Uterus (tissue), 4 donors: ENCODE results near the gene STRN. TPM values are rescaled to one million over a fixed set of nuclear protein-coding genes. Genes with fewer than 3 reads are reported as not detected.
"Not testable (repeated sequence)": the region's sequence is repeated elsewhere in the genome, so short reads cannot be mapped to it uniquely, and the experiment has no call there.

Source experiments
- DNase-seq, 2 donors: peaks; one replicate each; pipeline ENCODE4 v3.0.0-alpha.2; 2019 to 2020
- H3K27ac ChIP-seq, 2 donors: fragments of 200-600 bp; sonication (generic); 1 replicate in 1 of 2; 2 replicates in 1 of 2; pipeline ENCODE4 v1.5.1; 2016 to 2018
- H3K27me3 ChIP-seq, 2 donors: fragments of 200-600 bp; sonication (generic); one replicate each; pipeline ENCODE4 v1.5.1; 2018 to 2019; ENCODE audit warnings: control low read depth in 1 of 2
- H3K36me3 ChIP-seq, 2 donors: fragments of 200-600 bp; sonication (generic); one replicate each; pipeline ENCODE4 v1.5.1; 2019; ENCODE audit warnings: control low read depth in 1 of 2
- H3K4me1 ChIP-seq, 2 donors: fragments of 200-600 bp; sonication (generic); one replicate each; pipeline ENCODE4 v1.5.1; 2018 to 2019; ENCODE audit warnings: control low read depth in 1 of 2
- H3K4me3 ChIP-seq, 2 donors: fragments of 200-600 bp; sonication (generic); 1 replicate in 1 of 2; 2 replicates in 1 of 2; pipeline ENCODE4 v1.5.1; 2018 to 2019; ENCODE audit warnings: mild to moderate bottlenecking in 1 of 2
- H3K9me3 ChIP-seq, 2 donors: fragments of 200-600 bp; sonication (generic); one replicate each; pipeline ENCODE4 v1.5.1; 2019; ENCODE audit warnings: control low read depth in 1 of 2
- CTCF ChIP-seq, 4 experiments: fragments of 200-600 bp in 2 of 4; fragments of 450-650 bp in 2 of 4; sonication (generic) in 2 of 4; IDR thresholded peaks; one replicate each; pipeline ENCODE4 v1.5.1; 2016 to 2019; ENCODE audit warnings: antibody characterized with exemption in 4 of 4, mild to moderate bottlenecking in 2 of 4, moderate library complexity in 1 of 4
- POLR2A ChIP-seq, 2 donors: fragments of 450-650 bp; IDR thresholded peaks; one replicate each; pipeline ENCODE4 v1.6.1; 2016; ENCODE audit warnings: antibody characterized with exemption in 2 of 2, mild to moderate bottlenecking in 1 of 2, moderate library complexity in 1 of 2
- intact Hi-C: fragments of 100-400 bp; cut with DNase I; formaldehyde crosslinking; loops from one replicate; pipeline ENCODE4 v1.15.1; 2023; ENCODE audit warnings: low total_unique reads
- total RNA-seq, 4 donors: library from RNA; depleted of rRNA in 3 of 4; stranded (reverse); fragments of >200 nt in 3 of 4; gene quantifications; one replicate each; pipeline versions ENCODE4 v1.1.0 to v1.2.4, GENCODE V29; 2014 to 2023
- donor health status: DM: yes; HTN: yes; CAD: no.

The STRN gene
- total RNA-seq, 4 donors from 2014 or later, result 12.0 to 29.0 (median 20.2) TPM

GRCh38 chr2:36982467-36982866, 16.1 kb upstream of the STRN start:
- no peak for TF ChIP-seq POLR2A (IDR thresholded peaks at IDR 0.05)
- no peak for TF ChIP-seq CTCF (IDR thresholded peaks at IDR 0.05)
- Histone ChIP-seq H3K4me3 (no peak overlapping the region), H3K36me3 (no peaks in the 10 kb centered on the region), H3K9me3 (no peaks in the 10 kb centered on the region), H3K4me1 (no peaks in the 10 kb centered on the region), H3K27ac (no peak overlapping the region), H3K27me3 (no peaks in the 10 kb centered on the region)
- intact Hi-C loops, result no loop called here
- DNase-seq, result no peak

GRCh38 chr2:36981911-36982310, 15.6 kb upstream of the STRN start:
- TF ChIP-seq CTCF (IDR thresholded peaks at IDR 0.05), result no peak
- TF ChIP-seq POLR2A (IDR thresholded peaks at IDR 0.05), result no peak
- H3K27ac ChIP-seq, result no peak overlapping the region
- H3K36me3 ChIP-seq, result no peaks in the 10 kb centered on the region
- intact Hi-C loops, result no loop called here
- no peak overlapping the region for H3K4me3 ChIP-seq
- no peaks in the 10 kb centered on the region for H3K27me3 ChIP-seq
- H3K9me3 ChIP-seq, result no peaks in the 10 kb centered on the region
- no peaks in the 10 kb centered on the region for H3K4me1 ChIP-seq
- no peak for DNase-seq

GRCh38 chr2:36979007-36979406, 12.7 kb upstream of the STRN start:
- H3K27me3 ChIP-seq, H3K27ac ChIP-seq, H3K36me3 ChIP-seq, DNase-seq, H3K9me3 ChIP-seq, intact Hi-C loops, H3K4me3 ChIP-seq, H3K4me1 ChIP-seq: not testable (repeated sequence)

- H3K36me3 ChIP-seq, result no peaks in the 10 kb centered on the region
- no peaks in the 10 kb centered on the region for H3K9me3 ChIP-seq
- H3K27me3 ChIP-seq, result no peaks in the 10 kb centered on the region
- intact Hi-C loops, result no loop called here
- H3K27ac ChIP-seq, result no peak overlapping the region
- TF ChIP-seq CTCF (IDR thresholded peaks at IDR 0.05) (no peak), POLR2A (IDR thresholded peaks at IDR 0.05) (no peak)
- no peaks in the 10 kb centered on the region for H3K4me1 ChIP-seq
- no peak for DNase-seq
- H3K4me3 ChIP-seq, result no peak overlapping the region
Observed at GRCh38 chr2:36976065-36976464, 9.7 kb upstream of the STRN start.

GRCh38 chr2:36975306-36975705, 9.0 kb upstream of the STRN start:
- no peak for DNase-seq
- H3K9me3 ChIP-seq, result no peaks in the 10 kb centered on the region
- no peaks in the 10 kb centered on the region for H3K27me3 ChIP-seq
- TF ChIP-seq POLR2A (IDR thresholded peaks at IDR 0.05) (no peak), CTCF (IDR thresholded peaks at IDR 0.05) (no peak)
- intact Hi-C loops, result no loop called here
- H3K4me3 ChIP-seq, result no peak overlapping the region
- no peaks in the 10 kb centered on the region for H3K36me3 ChIP-seq
- H3K27ac ChIP-seq, result no peak overlapping the region
- no peaks in the 10 kb centered on the region for H3K4me1 ChIP-seq

GRCh38 chr2:36973320-36973719, 7.0 kb upstream of the STRN start:
- Histone ChIP-seq H3K27ac (no peak overlapping the region), H3K4me1 (no peaks in the 10 kb centered on the region), H3K27me3 (no peaks in the 10 kb centered on the region), H3K36me3 (no peaks in the 10 kb centered on the region), H3K9me3 (no peaks in the 10 kb centered on the region), H3K4me3 (no peak overlapping the region)
- intact Hi-C loops, result no loop called here
- TF ChIP-seq POLR2A (IDR thresholded peaks at IDR 0.05) (no peak), CTCF (IDR thresholded peaks at IDR 0.05) (no peak)
- no peak for DNase-seq
